Endothelial cell of umbilical vein (primary cell): Measurements from ENCODE around the gene MAGI1. TPM values are rescaled to one million over a fixed set of nuclear protein-coding genes. Genes with fewer than 3 reads are reported as not detected.

ENCODE experiments used
- BruUV-seq: library from RNA; stranded (reverse); fragments of 400-500 nt; replicated peaks from 2 replicates; lab custom pipeline; 2021; lab: Mats Ljungman, UMichigan
- CTCF ChIA-PET: fragments of 300-600, 350-600 bp; sonication (Branson Sonifier 250); formaldehyde crosslinking; loops from one replicate; lab custom pipeline; 2021; ENCODE audit warnings: antibody characterized with exemption, inconsistent platforms; lab: Charles Lee
- POLR2A ChIA-PET: fragments of 300-600, 350-600 bp; sonication (Branson Sonifier 250); formaldehyde crosslinking; loops from one replicate; lab custom pipeline; 2021; ENCODE audit warnings: antibody characterized with exemption, inconsistent platforms; lab: Charles Lee
- DNase-seq: peaks from one replicate; pipeline ENCODE4 v3.0.0-alpha.2; 2011; ENCODE audit warnings: low read depth, low spot score
- FAIRE-seq: peaks from 2 replicates; lab custom pipeline; 2011; peaks lifted over from hg19 to GRCh38; lab: Jason Lieb, UNC
- H2AFZ ChIP-seq: 2 replicates; pipeline ENCODE4 v1.6.0; 2012; ENCODE audit warnings: low read depth, low read length, control low read depth, inconsistent platforms
- H3K27ac ChIP-seq: 2 replicates; pipeline ENCODE4 v1.5.1; 2011; ENCODE audit warnings: low read depth, mild to moderate bottlenecking, control low read depth, low read length, moderate library complexity; ENCODE audit not compliant: insufficient read depth
- H3K27me3 ChIP-seq, 2 experiments: 2 replicates each; pipeline versions ENCODE4 v1.6.0 to v1.6.1; 2011; ENCODE audit warnings: low read length in 2 of 2, mixed read lengths in 1 of 2; ENCODE audit not compliant: control insufficient read depth in 2 of 2, insufficient read depth in 2 of 2
- H3K36me3 ChIP-seq, 2 experiments: 2 replicates in 1 of 2; 3 replicates in 1 of 2; pipeline ENCODE4 v1.5.1; 2011; ENCODE audit warnings: low read length in 2 of 2, mild to moderate bottlenecking in 1 of 2, moderate library complexity in 1 of 2; ENCODE audit not compliant: control insufficient read depth in 2 of 2, insufficient read depth in 2 of 2; ENCODE audit errors: extremely low read depth in 1 of 2
- H3K4me1 ChIP-seq: 3 replicates; pipeline ENCODE4 v1.5.1; 2011; ENCODE audit warnings: mild to moderate bottlenecking, low read length; ENCODE audit not compliant: control insufficient read depth, insufficient read depth; ENCODE audit errors: extremely low read depth
- H3K4me2 ChIP-seq: 2 replicates; pipeline ENCODE4 v1.6.1; 2011; ENCODE audit warnings: low read length, control low read depth, mixed read lengths; ENCODE audit not compliant: insufficient read depth
- H3K4me3 ChIP-seq, 3 experiments: fragments of 200-600 bp in 1 of 3; sonication (generic), shearing (Covaris generic) in 1 of 3; replicated peaks in 1 of 3; 2 replicates each; pipeline ENCODE4 v1.5.1; 2011 to 2016; ENCODE audit warnings: control low read depth in 3 of 3, low read length in 3 of 3, mild to moderate bottlenecking in 2 of 3, inconsistent platforms in 1 of 3, low read depth in 1 of 3, moderate library complexity in 1 of 3; ENCODE audit not compliant: insufficient read depth in 1 of 3
- H3K79me2 ChIP-seq: 2 replicates; pipeline ENCODE4 v1.6.0; 2012; ENCODE audit warnings: low read length, inconsistent platforms; ENCODE audit not compliant: control insufficient read depth, insufficient read depth
- H3K9ac ChIP-seq: replicated peaks from 2 replicates; pipeline ENCODE3; 2011; ENCODE audit warnings: low read length, control low read depth; ENCODE audit not compliant: insufficient read depth; ENCODE audit errors: extremely low read depth
- H3K9me1 ChIP-seq: replicated peaks from 3 replicates; pipeline ENCODE4 v1.6.0; 2011; ENCODE audit warnings: mild to moderate bottlenecking, low read length; ENCODE audit not compliant: control insufficient read depth, insufficient read depth; ENCODE audit errors: extremely low read depth
- H3K9me3 ChIP-seq: replicated peaks from 2 replicates; pipeline ENCODE4 v1.5.1; 2012; ENCODE audit warnings: low read length, inconsistent platforms; ENCODE audit not compliant: control insufficient read depth, insufficient read depth
- H4K20me1 ChIP-seq: replicated peaks from 2 replicates; pipeline ENCODE3; 2011; ENCODE audit warnings: mild to moderate bottlenecking, low read length; ENCODE audit not compliant: control insufficient read depth, insufficient read depth; ENCODE audit errors: extremely low read depth
- CTCF ChIP-seq, 2 donors: IDR thresholded peaks; 1 replicate in 1 of 2; 2 replicates in 1 of 2; pipeline ENCODE4 v1.5.1; 2011; ENCODE audit warnings: low read length in 2 of 2, mild to moderate bottlenecking in 2 of 2, moderate library complexity in 2 of 2, control low read depth in 1 of 2, inconsistent platforms in 1 of 2, low read depth in 1 of 2; ENCODE audit not compliant: insufficient read depth in 1 of 2; ENCODE audit errors: extremely low read depth in 1 of 2
- EZH2 ChIP-seq: IDR thresholded peaks from 2 replicates; pipeline ENCODE4 v1.6.1; 2012; ENCODE audit warnings: borderline replicate concordance, low read depth, mild to moderate bottlenecking, moderate library complexity, low read length, inconsistent platforms; ENCODE audit not compliant: severe bottlenecking
- FOS ChIP-seq: IDR thresholded peaks from 2 replicates; pipeline ENCODE4 v1.6.1; 2011; ENCODE audit warnings: mild to moderate bottlenecking, low read length, moderate library complexity, borderline replicate concordance; ENCODE audit not compliant: insufficient read depth
- GATA2 ChIP-seq: IDR thresholded peaks from 2 replicates; pipeline ENCODE4 v1.7.0; 2011; ENCODE audit warnings: low read depth, mild to moderate bottlenecking, moderate library complexity, mixed read lengths, low read length; ENCODE audit not compliant: insufficient read length, insufficient read depth
- JUN ChIP-seq: IDR thresholded peaks from 2 replicates; pipeline ENCODE4 v1.6.1; 2011; ENCODE audit warnings: borderline replicate concordance, low read depth; ENCODE audit not compliant: insufficient read length, insufficient read depth
- MAX ChIP-seq: IDR thresholded peaks from 2 replicates; pipeline ENCODE4 v1.6.1; 2011; ENCODE audit not compliant: insufficient read depth, insufficient read length
- MYC ChIP-seq: IDR thresholded peaks from one replicate; pipeline ENCODE4 v1.6.1; 2011; ENCODE audit warnings: mild to moderate bottlenecking, low read depth, low read length
- POLR2A ChIP-seq: IDR thresholded peaks from 2 replicates; pipeline ENCODE4 v1.6.1; 2012; ENCODE audit warnings: low read depth, mild to moderate bottlenecking, control low read depth, low read length
- POLR2AphosphoS5 ChIP-seq: IDR thresholded peaks from 2 replicates; pipeline ENCODE4 v1.6.1; 2012; ENCODE audit warnings: low read depth, mild to moderate bottlenecking, control low read depth, low read length, moderate library complexity; ENCODE audit not compliant: insufficient read depth
- dilution Hi-C: fragments of 300-500 bp; cut with MboI; formaldehyde crosslinking; loops from one replicate; pipeline ENCODE4 v1.15.0; 2019; ENCODE audit warnings: low sequenced_read_pairs; ENCODE audit not compliant: extremely low pct_ligation_motif_present
- intact Hi-C: fragments of 100-400 bp; cut with micrococcal nuclease; formaldehyde crosslinking; loops from one replicate; pipeline ENCODE4 v1.10.0; 2022
- polyA plus RNA-seq, 4 experiments: library from polyadenylated mRNA; depleted of rRNA in 3 of 4; stranded (reverse) in 3 of 4; unstranded in 1 of 4; fragments of >200 nt; gene quantifications; 2 replicates each; pipeline versions ENCODE4 v1.2.1 to v1.2.3, GENCODE V29; 2011 to 2012; ENCODE audit warnings: missing spikeins in 1 of 4
- total RNA-seq: library from RNA; stranded (reverse); gene quantifications from 2 replicates; pipeline ENCODE4 v1.2.3, GENCODE V29; 2021

Gene MAGI1
- total and polyA plus RNA-seq, 2 donors (not counting 3 experiments of a cell fraction or from before 2014, with no cell fraction given), result 10.1 to 47.9 TPM

DNA sequence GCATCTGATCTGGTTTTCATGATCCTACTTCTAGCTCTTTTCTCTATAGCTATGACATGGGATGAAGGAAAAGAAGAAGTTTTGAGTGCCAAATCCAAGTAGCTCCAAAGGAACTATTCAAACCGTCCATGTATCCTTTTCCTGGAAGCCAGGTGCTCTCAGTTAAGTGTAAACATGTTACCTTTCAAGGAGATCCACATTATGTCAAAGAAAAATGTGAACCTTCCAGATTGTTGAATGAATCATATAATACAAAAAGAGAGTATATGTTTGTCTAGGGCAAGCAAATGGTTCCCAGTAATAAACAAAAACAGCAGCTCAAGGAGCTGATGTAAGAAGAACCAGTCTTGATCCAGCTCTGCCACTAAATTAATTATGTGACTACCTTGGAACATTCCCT, 534.9 kb downstream of the MAGI1 start:
- Histone ChIP-seq H3K27ac (no peak overlapping the region), H4K20me1 (peaks cover 4% of the 10 kb centered on the region), H3K27me3 (peaks cover 0 to 2% of the 10 kb centered on the region in 2 experiments), H3K79me2 (no peaks in the 10 kb centered on the region), H3K4me1 (no peaks in the 10 kb centered on the region), H3K4me2 (no peak overlapping the region), H2AFZ (no peak overlapping the region), H3K9ac (no peak overlapping the region), H3K9me1 (no peaks in the 10 kb centered on the region), H3K4me3 (no peak overlapping the region), H3K9me3 (no peaks in the 10 kb centered on the region), H3K36me3 (no peaks in the 10 kb centered on the region)
- TF ChIP-seq CTCF (IDR thresholded peaks at IDR 0.05; ENCODE audit: extremely low read depth in 1 of 2, insufficient read depth in 1 of 2, low read depth in 1 of 2, low read length in 2 of 2), result no peak
- no peak for TF ChIP-seq FOS
- TF ChIP-seq POLR2A, result no peak
- TF ChIP-seq MYC, result no peak
- no peak for TF ChIP-seq GATA2
- no peak for TF ChIP-seq EZH2
- no peak for TF ChIP-seq JUN
- no peak for TF ChIP-seq MAX
- TF ChIP-seq POLR2AphosphoS5, result no peak
- ChIA-PET CTCF (interaction anchor here (0.9 kb wide), 1 partner anchor 169 kb away, joined by 3 read pairs; no protein-coding TSS in a partner anchor), POLR2A (no interaction called here)
- dilution Hi-C loops, result no loop called here
- FAIRE-seq (no peak), DNase-seq (no peak)
- intact Hi-C loops, result no loop called here
- no TSS peak for BruUV-seq
